ENCODE measurements around the gene TRIP4. TPM values are rescaled to one million over a fixed set of nuclear protein-coding genes. Genes with fewer than 3 reads are reported as not detected.

The TRIP4 gene
- total and polyA plus RNA-seq, 9 of the 15 experiments (the other 6 are each of a cell fraction or from before 2014, with no cell fraction given), result 7.6 to 23.3 (median 16.7) TPM

DNA sequence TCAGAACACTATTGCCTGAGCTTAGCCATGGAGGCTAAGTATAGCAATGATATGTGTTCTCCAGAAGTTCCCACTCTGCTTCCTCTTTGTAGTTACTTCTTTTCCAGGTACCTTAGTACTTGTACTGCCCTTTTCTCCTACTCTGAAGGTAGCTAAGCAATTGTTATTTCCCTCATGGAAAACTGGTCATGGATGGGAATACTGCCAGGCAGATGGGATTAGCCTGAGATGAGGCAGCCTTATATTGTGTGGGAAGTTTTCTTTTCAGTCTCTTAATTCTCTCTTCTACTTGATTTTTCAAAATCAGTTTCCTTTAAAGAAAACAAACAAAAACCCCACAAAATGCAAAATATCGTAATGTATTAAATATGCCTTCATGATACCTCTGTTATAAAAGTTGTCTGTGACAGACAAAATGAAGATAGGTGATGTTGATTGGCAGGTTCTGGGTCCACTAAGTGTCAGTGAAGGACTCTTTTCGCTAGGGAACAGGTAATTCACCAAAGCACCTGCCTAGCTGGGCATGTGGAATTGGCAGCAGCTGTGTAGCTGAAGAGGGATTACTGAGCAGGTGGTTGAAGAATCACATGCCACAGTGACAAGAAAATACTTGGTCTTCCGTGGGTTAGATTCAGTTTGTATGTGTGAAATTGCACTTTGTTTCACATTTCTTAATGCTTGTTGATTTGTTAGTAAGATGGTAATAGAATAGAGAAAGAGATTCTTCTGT lies 76.8 kb downstream of the TRIP4 start:
- Histone ChIP-seq H4K20me1 (replicated peaks; ENCODE audit: control insufficient read depth, insufficient read depth, low read length) (peaks cover 10% of the 10 kb centered on the region; the same call in 1 of the 2 replicates), H3K79me2 (ENCODE audit: control insufficient read depth, insufficient read depth, low read length) (peaks cover 85% of the 10 kb centered on the region), H3K9me3 (replicated peaks; ENCODE audit: control insufficient read depth, insufficient read depth, low read depth, low read length) (no peaks in the 10 kb centered on the region), H3K4me3 (no peak overlapping the region), H2AFZ (ENCODE audit: low read depth, low read length) (no peak overlapping the region), H3K36me3 (ENCODE audit: control insufficient read depth, insufficient read depth, low read length) (peaks cover 26% of the 10 kb centered on the region), H3K4me2 (ENCODE audit: insufficient read depth, low read length) (no peak overlapping the region; the same call in 1 of the 2 replicates), H3K27ac (ENCODE audit: extremely low read depth, low read depth, low read length) (no peak overlapping the region), H3K27me3 (ENCODE audit: control insufficient read depth in 2 of 2, insufficient read depth in 2 of 2, low read length in 2 of 2) (no peaks in the 10 kb centered on the region), H3K9me1 (ENCODE audit: control insufficient read depth, insufficient read depth, low read length) (peaks cover 3% of the 10 kb centered on the region), H3K4me1 (replicated peaks in 1 of 2; ENCODE audit: control insufficient read depth in 2 of 2, insufficient read depth in 2 of 2, low read length in 2 of 2) (peaks cover 13 to 48% of the 10 kb centered on the region in 2 experiments; a peak in 4 of 5 replicates), H3K9ac (ENCODE audit: insufficient read depth in 1 of 2, low read depth in 2 of 2, low read length in 2 of 2) (no peak overlapping the region)
- ATAC-seq (no peak), DNase-seq (ENCODE audit: extremely low read depth in 1 of 4, low spot score in 3 of 4) (no peak), FAIRE-seq (no peak)
- intact Hi-C loops (cut with micrococcal nuclease), result no loop called here
- in situ Hi-C loops (cut with MboI), result no loop called here
- WGBS (ENCODE audit: insufficient coverage, low coverage, missing lambda C conversion rate), result 71% methylated on average over 3 of the region's 3 CpGs
- POLR2A ChIA-PET, result no interaction called here
- TF ChIP-seq ZFX (CRISPR knock-in tag; IDR thresholded peaks at IDR 0.05) (0 out of 2 replicates have a peak, but pooled peaks have one; percentile 12), ZNF408 (CRISPR knock-in tag; IDR thresholded peaks at IDR 0.05; ENCODE audit: low read depth) (no peak)
- no TSS peak for BruUV-seq (replicated peaks)
- CTCF ChIA-PET (ENCODE audit: low intra/inter-chr PET ratio), result no interaction called here

DNA sequence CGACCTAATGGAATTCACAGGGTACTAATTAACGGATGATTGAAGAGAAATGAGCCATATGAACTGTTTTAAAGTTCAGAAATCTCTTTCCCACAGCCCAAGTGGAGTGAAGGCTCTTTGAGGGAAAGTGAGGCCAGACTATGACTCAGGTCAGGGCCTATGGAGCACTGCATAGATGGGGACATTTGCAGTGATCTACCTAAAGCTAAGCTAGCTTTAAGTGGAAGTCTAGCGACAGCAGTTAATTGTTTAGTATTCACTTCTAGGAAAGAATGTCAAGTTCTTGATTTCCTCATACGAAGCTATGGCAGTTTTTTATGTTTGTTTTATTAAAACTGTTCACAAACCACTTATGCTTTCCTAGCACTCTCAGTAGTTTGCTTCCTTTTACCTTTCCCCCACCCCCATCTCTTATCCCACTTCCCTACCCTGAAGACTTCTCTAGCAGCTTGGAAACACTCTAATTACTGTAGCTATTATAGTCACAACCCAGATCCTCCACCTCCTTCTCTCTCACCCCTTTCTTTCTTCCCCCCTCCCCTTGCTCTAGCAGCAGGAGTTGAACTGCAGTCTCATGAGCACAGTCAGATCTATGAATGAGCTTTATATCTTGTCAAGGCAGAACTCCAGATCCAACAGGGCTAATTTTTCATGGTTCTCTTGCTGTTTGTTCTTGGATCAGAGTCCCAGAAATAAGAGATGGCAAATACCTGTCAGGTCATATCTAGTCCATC lies 78.9 kb downstream of the TRIP4 start:
- Histone ChIP-seq H3K4me2 (ENCODE audit: insufficient read depth, low read length) (peak overlapping the region; percentile 6; the same call in 1 of the 2 replicates), H3K9ac (ENCODE audit: insufficient read depth in 1 of 2, low read depth in 2 of 2, low read length in 2 of 2) (no peak overlapping the region), H3K9me1 (ENCODE audit: control insufficient read depth, insufficient read depth, low read length) (peaks cover 3% of the 10 kb centered on the region), H3K79me2 (ENCODE audit: control insufficient read depth, insufficient read depth, low read length) (peaks cover 95% of the 10 kb centered on the region), H3K4me1 (replicated peaks in 1 of 2; ENCODE audit: control insufficient read depth in 2 of 2, insufficient read depth in 2 of 2, low read length in 2 of 2) (peaks cover 13 to 37% of the 10 kb centered on the region in 2 experiments; a peak in 4 of 5 replicates), H3K36me3 (ENCODE audit: control insufficient read depth, insufficient read depth, low read length) (peaks cover 40% of the 10 kb centered on the region), H3K27me3 (ENCODE audit: control insufficient read depth in 2 of 2, insufficient read depth in 2 of 2, low read length in 2 of 2) (no peaks in the 10 kb centered on the region), H4K20me1 (replicated peaks; ENCODE audit: control insufficient read depth, insufficient read depth, low read length) (peaks cover 13% of the 10 kb centered on the region; the same call in 1 of the 2 replicates), H3K27ac (ENCODE audit: extremely low read depth, low read depth, low read length) (peak overlapping the region; percentile 22; the same call in 2 of the 3 replicates), H3K9me3 (replicated peaks; ENCODE audit: control insufficient read depth, insufficient read depth, low read depth, low read length) (no peaks in the 10 kb centered on the region), H2AFZ (ENCODE audit: low read depth, low read length) (no peak overlapping the region), H3K4me3 (no peak overlapping the region)
- in situ Hi-C loops (cut with MboI), result no loop called here
- 30% methylated on average over 4 of the region's 4 CpGs for WGBS (ENCODE audit: insufficient coverage, low coverage, missing lambda C conversion rate)
- intact Hi-C loops (cut with micrococcal nuclease), result no loop called here
- FAIRE-seq, result peak; percentile 58
- peak in 1 of 4 experiments; percentile 26 for DNase-seq (ENCODE audit: extremely low read depth in 1 of 4, low spot score in 3 of 4)
- CTCF ChIA-PET (ENCODE audit: low intra/inter-chr PET ratio), result no interaction called here
- no TSS peak for BruUV-seq (replicated peaks)
- POLR2A ChIA-PET, result interaction anchor here (0.8 to 4.9 kb wide), 3 partner anchors 14 to 28 kb away, joined by 3 to 38 read pairs (median 3); no protein-coding TSS in a partner anchor
- ATAC-seq, result peak; percentile 34
- TF ChIP-seq SPI1 (IDR thresholded peaks at IDR 0.05; ENCODE audit: borderline replicate concordance, low read depth, low read length) (peak; percentile 2; the same call in 1 of the 2 replicates), RBM25 (IDR thresholded peaks at IDR 0.05; ENCODE audit: low read depth, low read length, severe bottlenecking) (no peak)
- TF ChIP-seq, protein P1, sequence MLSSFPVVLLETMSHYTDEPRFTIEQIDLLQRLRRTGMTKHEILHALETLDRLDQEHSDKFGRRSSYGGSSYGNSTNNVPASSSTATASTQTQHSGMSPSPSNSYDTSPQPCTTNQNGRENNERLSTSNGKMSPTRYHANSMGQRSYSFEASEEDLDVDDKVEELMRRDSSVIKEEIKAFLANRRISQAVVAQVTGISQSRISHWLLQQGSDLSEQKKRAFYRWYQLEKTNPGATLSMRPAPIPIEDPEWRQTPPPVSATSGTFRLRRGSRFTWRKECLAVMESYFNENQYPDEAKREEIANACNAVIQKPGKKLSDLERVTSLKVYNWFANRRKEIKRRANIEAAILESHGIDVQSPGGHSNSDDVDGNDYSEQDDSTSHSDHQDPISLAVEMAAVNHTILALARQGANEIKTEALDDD (IDR thresholded peaks at IDR 0.05), result peak; percentile 25; the same call in 1 of the 2 replicates

All from K562 (cell line).